Immature natural killer cell (primary cell): ENCODE measurements around the gene SFT2D1. TPM values are rescaled to one million over a fixed set of nuclear protein-coding genes. Genes with fewer than 3 reads are reported as not detected.
"Not testable (repeated sequence)": the region's sequence is repeated elsewhere in the genome, so short reads cannot be mapped to it uniquely, and the experiment has no call there.

Experiments used
- DNase-seq, 3 donors: peaks; one replicate each; pipeline ENCODE4 v3.0.0; 2022; ENCODE audit warnings: mixed read lengths in 1 of 3
- H3K27ac Mint-ChIP-seq, 6 donors: one replicate each; pipeline ENCODE4 v1.8.0; 2020; ENCODE audit warnings: mixed read lengths in 6 of 6, mild to moderate bottlenecking in 5 of 6, inconsistent platforms in 4 of 6, moderate library complexity in 3 of 6
- H3K27me3 Mint-ChIP-seq, 3 donors: one replicate each; pipeline ENCODE4 v1.8.0; 2020 to 2021; ENCODE audit warnings: low read depth in 3 of 3, mild to moderate bottlenecking in 3 of 3, mixed read lengths in 3 of 3, moderate library complexity in 3 of 3, inconsistent platforms in 1 of 3
- H3K36me3 Mint-ChIP-seq, 3 donors: one replicate each; pipeline ENCODE4 v1.8.0; 2020; ENCODE audit warnings: mixed read lengths in 3 of 3, inconsistent platforms in 2 of 3, mild to moderate bottlenecking in 2 of 3
- H3K4me1 Mint-ChIP-seq, 2 donors: one replicate each; pipeline ENCODE4 v1.8.0; 2020; ENCODE audit warnings: inconsistent platforms in 2 of 2, mild to moderate bottlenecking in 2 of 2, mixed read lengths in 2 of 2, moderate library complexity in 1 of 2
- H3K4me3 Mint-ChIP-seq, 5 donors: one replicate each; pipeline ENCODE4 v1.8.0; 2020; ENCODE audit warnings: mild to moderate bottlenecking in 5 of 5, mixed read lengths in 5 of 5, inconsistent platforms in 3 of 5, moderate library complexity in 3 of 5
- H3K9me3 Mint-ChIP-seq, 6 donors: one replicate each; pipeline ENCODE4 v1.8.0; 2020; ENCODE audit warnings: mild to moderate bottlenecking in 6 of 6, mixed read lengths in 6 of 6, inconsistent platforms in 4 of 6, moderate library complexity in 3 of 6
- polyA plus RNA-seq, 3 donors: library from polyadenylated mRNA; unstranded; fragments of 300-500 nt; fragmentation: Illumina TruSeq; gene quantifications; one replicate each; pipeline ENCODE4 v1.2.3, GENCODE V29; 2021

Gene SFT2D1
- polyA plus RNA-seq, 3 donors from 2014 or later, result 92.7 to 144 (median 94.2) TPM

GRCh38 chr6:166354143-166354542 is 11.8 kb upstream of the SFT2D1 start:
- Mint-ChIP-seq H3K4me1 (peaks cover 0 to 5% of the 10 kb centered on the region in 2 donors), H3K9me3 (peaks cover 0 to 8% (median under 1%) of the 10 kb centered on the region in 6 donors), H3K27ac (no peak overlapping the region), H3K36me3 (peaks cover 0 to 10% (median 3%) of the 10 kb centered on the region in 3 donors), H3K4me3 (no peak overlapping the region), H3K27me3 (peaks cover 4 to 23% (median 12%) of the 10 kb centered on the region in 3 donors)
- no peak for DNase-seq

GRCh38 chr6:166353507-166353906 is 11.2 kb upstream of the SFT2D1 start:
- Mint-ChIP-seq H3K27ac (peak overlapping the region in 1 of 6 donors; percentile 51), H3K4me1 (peaks cover 0 to 5% of the 10 kb centered on the region in 2 donors), H3K4me3 (no peak overlapping the region), H3K36me3 (peaks cover 0 to 10% (median 3%) of the 10 kb centered on the region in 3 donors), H3K9me3 (peaks cover 0 to 8% (median under 1%) of the 10 kb centered on the region in 6 donors), H3K27me3 (peaks cover 4 to 18% (median 11%) of the 10 kb centered on the region in 3 donors)
- DNase-seq, result no peak

GRCh38 chr6:166352923-166353322 is 10.6 kb upstream of the SFT2D1 start:
- H3K27ac Mint-ChIP-seq, result no peak overlapping the region
- no peak for DNase-seq
- H3K27me3 Mint-ChIP-seq, result peaks cover 4 to 13% (median 5%) of the 10 kb centered on the region in 3 donors

GRCh38 chr6:166351715-166352285 is 9.5 kb upstream of the SFT2D1 start:
- no peak overlapping the region for H3K27ac Mint-ChIP-seq
- no peak for DNase-seq
- H3K9me3 Mint-ChIP-seq, result peaks cover 0 to 8% (median 0%) of the 10 kb centered on the region in 6 donors
- peaks cover 4 to 13% (median 7%) of the 10 kb centered on the region in 3 donors for H3K27me3 Mint-ChIP-seq
- peak overlapping the region in 1 of 5 donors; percentile 20 for H3K4me3 Mint-ChIP-seq
- peaks cover 0 to 5% of the 10 kb centered on the region in 2 donors for H3K4me1 Mint-ChIP-seq
- peaks cover 0 to 11% (median 10%) of the 10 kb centered on the region in 3 donors for H3K36me3 Mint-ChIP-seq

More at GRCh38 chr6:166352923-166353322, 10.6 kb upstream of the SFT2D1 start:
- H3K9me3 Mint-ChIP-seq, result peaks cover 0 to 8% (median under 1%) of the 10 kb centered on the region in 6 donors
- H3K4me1 Mint-ChIP-seq, result peaks cover 0 to 5% of the 10 kb centered on the region in 2 donors
- peaks cover 0 to 10% (median 7%) of the 10 kb centered on the region in 3 donors for H3K36me3 Mint-ChIP-seq
- no peak overlapping the region for H3K4me3 Mint-ChIP-seq

- H3K4me1 Mint-ChIP-seq, result peaks cover 2 to 8% of the 10 kb centered on the region in 2 donors
- peaks cover 0 to 8% (median 1%) of the 10 kb centered on the region in 6 donors for H3K9me3 Mint-ChIP-seq
- DNase-seq, result no peak
- peaks cover 0 to 11% (median 10%) of the 10 kb centered on the region in 3 donors for H3K36me3 Mint-ChIP-seq
- H3K4me3 Mint-ChIP-seq, result no peak overlapping the region
- H3K27ac Mint-ChIP-seq, result no peak overlapping the region
- peaks cover 4 to 8% (median 7%) of the 10 kb centered on the region in 3 donors for H3K27me3 Mint-ChIP-seq
Observed at GRCh38 chr6:166348305-166348949, 6.1 kb upstream of the SFT2D1 start.

GRCh38 chr6:166346965-166347364 is 4.6 kb upstream of the SFT2D1 start:
- DNase-seq, result no peak
- peaks cover 0 to 8% (median 1%) of the 10 kb centered on the region in 6 donors for H3K9me3 Mint-ChIP-seq
- H3K4me1 Mint-ChIP-seq, result peaks cover 6 to 12% of the 10 kb centered on the region in 2 donors
- H3K4me3 Mint-ChIP-seq, result no peak overlapping the region
- H3K27ac Mint-ChIP-seq, result no peak overlapping the region
- H3K27me3 Mint-ChIP-seq, result peaks cover 9 to 17% (median 10%) of the 10 kb centered on the region in 3 donors
- peaks cover 0 to 11% (median 10%) of the 10 kb centered on the region in 3 donors for H3K36me3 Mint-ChIP-seq

- Mint-ChIP-seq H3K27me3 (peaks cover 10 to 23% (median 11%) of the 10 kb centered on the region in 3 donors), H3K4me1 (peaks cover 8 to 13% of the 10 kb centered on the region in 2 donors), H3K4me3 (no peak overlapping the region), H3K36me3 (peaks cover 0 to 11% (median 6%) of the 10 kb centered on the region in 3 donors), H3K27ac (no peak overlapping the region), H3K9me3 (peaks cover 0 to 4% (median 1%) of the 10 kb centered on the region in 6 donors)
- DNase-seq, result no peak
Observed at GRCh38 chr6:166346449-166346848, 4.1 kb upstream of the SFT2D1 start.

GRCh38 chr6:166345672-166346071 is 3.3 kb upstream of the SFT2D1 start:
- Mint-ChIP-seq H3K36me3 (peaks cover 0 to 11% (median 2%) of the 10 kb centered on the region in 3 donors), H3K27me3 (peaks cover 10 to 24% (median 11%) of the 10 kb centered on the region in 3 donors), H3K27ac (peak overlapping the region in 1 of 6 donors; percentile 21), H3K4me1 (peaks cover 12 to 15% of the 10 kb centered on the region in 2 donors)
- H3K4me3 Mint-ChIP-seq, H3K9me3 Mint-ChIP-seq, DNase-seq: not testable (repeated sequence)

- Mint-ChIP-seq H3K4me3 (peak overlapping the region in 1 of 5 donors; percentile 42), H3K27ac (peak overlapping the region in 1 of 6 donors; percentile 69), H3K27me3 (peaks cover 10 to 19% (median 11%) of the 10 kb centered on the region in 3 donors), H3K36me3 (peaks cover 0 to 11% (median 0%) of the 10 kb centered on the region in 3 donors), H3K4me1 (peaks cover 12 to 15% of the 10 kb centered on the region in 2 donors)
- H3K9me3 Mint-ChIP-seq, DNase-seq: not testable (repeated sequence)
Observed at GRCh38 chr6:166344921-166345320, 2.6 kb upstream of the SFT2D1 start.

GRCh38 chr6:166344240-166344639 is 1.9 kb upstream of the SFT2D1 start:
- Mint-ChIP-seq H3K27ac (peak overlapping the region in 4 of 6 donors; percentile 12 to 97 (median 56)), H3K36me3 (peaks cover 0 to 8% (median 0%) of the 10 kb centered on the region in 3 donors), H3K4me3 (peak overlapping the region in 1 of 5 donors; percentile 8), H3K4me1 (peaks cover 12 to 15% of the 10 kb centered on the region in 2 donors), H3K9me3 (peaks cover 0 to 4% (median 0%) of the 10 kb centered on the region in 6 donors), H3K27me3 (peaks cover 10 to 19% (median 11%) of the 10 kb centered on the region in 3 donors)
- no peak for DNase-seq

GRCh38 chr6:166343150-166343487 is 774 bp upstream of the SFT2D1 start:
- Mint-ChIP-seq H3K36me3 (peaks cover 0 to 9% (median 3%) of the 10 kb centered on the region in 3 donors), H3K9me3 (peaks cover 0 to 4% (median 0%) of the 10 kb centered on the region in 6 donors), H3K4me3 (peak overlapping the region; percentile 89 to 94 (median 91)), H3K27ac (peak overlapping the region; percentile 45 to 98 (median 94)), H3K4me1 (peaks cover 12 to 15% of the 10 kb centered on the region in 2 donors), H3K27me3 (peaks cover 10 to 19% (median 11%) of the 10 kb centered on the region in 3 donors)
- no peak for DNase-seq

- Mint-ChIP-seq H3K27me3 (peaks cover 10 to 17% (median 11%) of the 10 kb centered on the region in 3 donors), H3K27ac (peak overlapping the region; percentile 89 to 98 (median 96)), H3K4me3 (peak overlapping the region; percentile 89 to 94 (median 91)), H3K4me1 (peaks cover 12 to 15% of the 10 kb centered on the region in 2 donors), H3K36me3 (peaks cover 4 to 13% (median 8%) of the 10 kb centered on the region in 3 donors), H3K9me3 (peaks cover 0 to 4% (median 0%) of the 10 kb centered on the region in 6 donors)
- no peak for DNase-seq
Observed at GRCh38 chr6:166341977-166342348, 382 bp downstream of the SFT2D1 start.

GRCh38 chr6:166341464-166341863 is 881 bp downstream of the SFT2D1 start:
- H3K9me3 Mint-ChIP-seq, result peaks cover 0 to 4% (median 0%) of the 10 kb centered on the region in 6 donors
- H3K4me3 Mint-ChIP-seq, result peak overlapping the region; percentile 89 to 94 (median 91)
- peaks cover 4 to 18% (median 8%) of the 10 kb centered on the region in 3 donors for H3K36me3 Mint-ChIP-seq
- H3K27ac Mint-ChIP-seq, result peak overlapping the region; percentile 89 to 98 (median 96)
- peak; percentile 49 to 56 (median 53) for DNase-seq
- H3K27me3 Mint-ChIP-seq, result peaks cover 10 to 17% (median 11%) of the 10 kb centered on the region in 3 donors
- H3K4me1 Mint-ChIP-seq, result peaks cover 12 to 20% of the 10 kb centered on the region in 2 donors
